ENCODE data around the gene UNC79.

DNA sequence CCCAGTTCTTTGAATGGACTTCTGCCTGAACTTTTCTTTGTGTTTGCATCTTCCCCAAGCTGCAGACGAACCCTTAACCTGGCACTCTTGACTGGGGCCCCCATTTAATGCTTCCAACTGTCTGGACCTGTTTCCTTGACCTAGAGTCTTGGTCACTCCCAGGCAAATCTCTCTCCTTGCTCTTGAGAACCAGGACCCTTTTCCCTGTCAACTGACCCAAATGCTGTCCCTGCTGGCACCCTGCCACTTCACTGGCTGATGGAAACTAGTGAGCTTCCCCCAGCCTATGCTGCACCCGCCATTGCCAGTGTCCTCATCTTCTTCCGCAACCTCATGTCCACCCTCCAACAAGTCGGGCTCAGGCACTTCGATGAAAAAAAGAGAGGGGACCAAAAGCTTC, 278.1 kb downstream of the UNC79 start:
- no peak for TF ChIP-seq CTCF (IDR thresholded peaks at IDR 0.05)
- no peak for TF ChIP-seq POLR2A (IDR thresholded peaks at IDR 0.05; ENCODE audit: low read depth)

All from esophagus muscularis mucosa (tissue), 3 donors.